ENCODE measurements around the gene TMEM260. TPM values are rescaled to one million over a fixed set of nuclear protein-coding genes. Genes with fewer than 3 reads are reported as not detected.

Gene TMEM260
- total RNA-seq, result 16.5 and 17.0 TPM in 2 replicates

GRCh38 chr14:56579345-56580220, at the start of gene TMEM260:
Gene TMEM260 (plus strand): TSS chr14:56579798. CDS start chr14:56579915, 117 bp downstream.

Other genes with a start within 250 kb of the TMEM260 start
- not detected in 2 replicates for gene OTX2, start 230.7 kb downstream of the TMEM260 start, total RNA-seq

All from placental epithelial cell (primary cell).